HepG2 (cell line): ENCODE data around the gene HOXA13. TPM values are rescaled to one million over a fixed set of nuclear protein-coding genes. Genes with fewer than 3 reads are reported as not detected.
A peak's percentile ranks its signal among the peaks of the same experiment; 100 is the strongest.

Experiments
- ATAC-seq: fragments of 200-7000 bp; cut with Tn5 transposase; 3 replicates; pipeline ENCODE4 v1.9.1; 2020; ENCODE audit warnings: mild to moderate bottlenecking, moderate library complexity
- BruUV-seq: library from RNA; stranded (reverse); fragments of 400-500 nt; replicated peaks from 2 replicates; lab custom pipeline; 2021; lab: Mats Ljungman, UMichigan
- CTCF ChIA-PET: fragments of 300-600 bp; formaldehyde crosslinking; extraction: SDS; loops from one replicate; lab custom pipeline; 2021; ENCODE audit warnings: low total read pairs, inconsistent platforms, low intra/inter-chr PET ratio; lab: Yijun Ruan, JAX
- POLR2A ChIA-PET: fragments of 350-600 bp; sonication (Branson Sonifier 250); formaldehyde crosslinking; loops from one replicate; lab custom pipeline; 2020; ENCODE audit warnings: antibody characterized with exemption, inconsistent platforms; lab: Yijun Ruan, JAX
- DNase-seq: peaks from one replicate; pipeline ENCODE4 v3.0.0-alpha.2; 2015; ENCODE audit warnings: low spot score
- FAIRE-seq: peaks from 3 replicates; lab custom pipeline; 2011; peaks lifted over from hg19 to GRCh38; lab: Jason Lieb, UNC
- H2AFZ ChIP-seq: one replicate; pipeline ENCODE4 v1.6.1; 2011; ENCODE audit warnings: low read length, inconsistent platforms
- H3K27ac ChIP-seq: fragments of 300-600 bp; 3 replicates; pipeline ENCODE4 v1.8.0; 2011; ENCODE audit warnings: mixed run types, mild to moderate bottlenecking, mixed read lengths, low read length, inconsistent platforms; ENCODE audit not compliant: insufficient read depth; ENCODE audit errors: extremely low read length
- H3K27me3 ChIP-seq, 2 experiments: fragments of 200-600 bp in 1 of 2; 2 replicates in 1 of 2; 3 replicates in 1 of 2; pipeline versions ENCODE4 v1.6.0 to v1.8.0; 2011; ENCODE audit warnings: low read length in 2 of 2, mild to moderate bottlenecking in 2 of 2, moderate library complexity in 2 of 2, inconsistent platforms in 1 of 2; ENCODE audit not compliant: insufficient read depth in 2 of 2, control insufficient read depth in 1 of 2
- H3K36me3 ChIP-seq, 2 experiments: fragments of 200-600 bp in 1 of 2; replicated peaks in 1 of 2; 2 replicates in 1 of 2; 3 replicates in 1 of 2; pipeline versions ENCODE4 v1.5.1 to v1.8.0; 2011; ENCODE audit warnings: low read length in 2 of 2, inconsistent platforms in 1 of 2; ENCODE audit not compliant: insufficient read depth in 2 of 2, control insufficient read depth in 1 of 2
- H3K4me1 ChIP-seq: 2 replicates; pipeline ENCODE4 v1.5.1; 2012; ENCODE audit warnings: low read length, inconsistent platforms; ENCODE audit not compliant: insufficient read depth
- H3K4me2 ChIP-seq: 2 replicates; pipeline ENCODE4 v1.6.0; 2011; ENCODE audit warnings: low read depth, low read length, inconsistent platforms
- H3K4me3 ChIP-seq, 3 experiments: fragments of 200-600 bp in 1 of 3; sonication (generic), shearing (Covaris generic) in 1 of 3; replicated peaks in 1 of 3; 2 replicates each; pipeline ENCODE4 v1.5.1; 2011 to 2016; ENCODE audit warnings: low read length in 3 of 3, inconsistent platforms in 2 of 3, low read depth in 2 of 3, mild to moderate bottlenecking in 2 of 3, control low read depth in 1 of 3, mixed read lengths in 1 of 3; ENCODE audit not compliant: insufficient read depth in 1 of 3
- H3K79me2 ChIP-seq: one replicate; pipeline ENCODE4 v1.6.1; 2011; ENCODE audit warnings: low read length, inconsistent platforms; ENCODE audit not compliant: insufficient read depth
- H3K9ac ChIP-seq: 2 replicates; pipeline ENCODE4 v1.6.0; 2011; ENCODE audit warnings: mild to moderate bottlenecking, low read depth, low read length, inconsistent platforms; ENCODE audit not compliant: insufficient read depth
- H3K9me3 ChIP-seq: 2 replicates; pipeline ENCODE4 v1.5.1; 2012; ENCODE audit warnings: mild to moderate bottlenecking, low read length
- H4K20me1 ChIP-seq: 2 replicates; pipeline ENCODE4 v1.6.0; 2011; ENCODE audit warnings: inconsistent platforms, mild to moderate bottlenecking, low read length, moderate library complexity; ENCODE audit not compliant: insufficient read depth
- ARNT ChIP-seq: fragments of 450-650 bp; IDR thresholded peaks from 2 replicates; pipeline ENCODE4 v1.6.1; 2017
- HNRNPL ChIP-seq: fragments of 200-400 bp; formaldehyde crosslinking; IDR thresholded peaks from 2 replicates; pipeline ENCODE4 v1.6.1; 2017; ENCODE audit warnings: mild to moderate bottlenecking, low read depth, low read length
- PHF20 ChIP-seq: sonication (generic); formaldehyde crosslinking; IDR thresholded peaks from 2 replicates; pipeline ENCODE4 v1.5.0; 2020; ENCODE audit warnings: mild to moderate bottlenecking, missing genetic modification reagents
- TMF1 ChIP-seq: sonication (generic); formaldehyde crosslinking; IDR thresholded peaks from 2 replicates; pipeline ENCODE4 v1.8.1; 2022; ENCODE audit warnings: low read depth, missing genetic modification reagents
- ZFP41 ChIP-seq: sonication (generic); formaldehyde crosslinking; IDR thresholded peaks from 2 replicates; pipeline ENCODE4 v1.4.0; 2020; ENCODE audit warnings: mild to moderate bottlenecking, missing genetic modification reagents, borderline replicate concordance
- ZFP90 ChIP-seq: sonication (generic); formaldehyde crosslinking; IDR thresholded peaks from 2 replicates; pipeline ENCODE4 v1.8.0; 2022; ENCODE audit warnings: missing genetic modification reagents, mild to moderate bottlenecking, inconsistent platforms, borderline replicate concordance
- ZNF232 ChIP-seq: sonication (generic); formaldehyde crosslinking; IDR thresholded peaks from 2 replicates; pipeline ENCODE4 v1.4.0; 2020; ENCODE audit warnings: missing genetic modification reagents, borderline replicate concordance
- ZNF24 ChIP-seq: fragments of 450-650 bp; IDR thresholded peaks from 2 replicates; pipeline ENCODE4 v1.6.1; 2017; ENCODE audit warnings: antibody characterized with exemption, mild to moderate bottlenecking
- ZNF292 ChIP-seq: sonication (generic); formaldehyde crosslinking; IDR thresholded peaks from 2 replicates; pipeline ENCODE4 v1.8.1; 2022; ENCODE audit warnings: mild to moderate bottlenecking, low read depth, missing genetic modification reagents, borderline replicate concordance
- ZNF367 ChIP-seq: sonication (generic); formaldehyde crosslinking; IDR thresholded peaks from 2 replicates; pipeline ENCODE4 v1.4.0; 2020; ENCODE audit warnings: missing genetic modification reagents, borderline replicate concordance
- ZNF577 ChIP-seq: sonication (generic); formaldehyde crosslinking; IDR thresholded peaks from 2 replicates; pipeline ENCODE4 v1.4.0; 2020; ENCODE audit warnings: mild to moderate bottlenecking, low read depth, missing genetic modification reagents, borderline replicate concordance
- WGBS: methylation state at CpG from one replicate; pipeline ENCODE4 v1.1.6; 2017; ENCODE audit warnings: low lambda C conversion rate; 5-methylcytosine and 5-hydroxymethylcytosine counted together
- in situ Hi-C: cut with HindIII; loops from 2 replicates; pipeline ENCODE4 v1.10.0; 2017; ENCODE audit warnings: low pct_unique_long_range_greater_than_20kb; ENCODE audit not compliant: extremely low pct_ligation_motif_present
- intact Hi-C: fragments of 100-400 bp; cut with micrococcal nuclease; formaldehyde crosslinking; loops from one replicate; pipeline ENCODE4 v1.10.0; 2022; ENCODE audit not compliant: unreplicated experiment
- polyA plus RNA-seq, 8 experiments: library from polyadenylated mRNA; depleted of rRNA in 3 of 8; stranded (reverse) in 7 of 8; unstranded in 1 of 8; fragments of >200 nt; fragmentation: Illumina TruSeq in 4 of 8; extraction: Trizol in 4 of 8; gene quantifications; 2 replicates each; pipeline versions ENCODE4 v1.2.1 to v1.2.3, GENCODE V29; 2011 to 2016; ENCODE audit warnings: low read depth in 4 of 8, missing spikeins in 1 of 8, mixed read lengths in 1 of 8; ENCODE audit not compliant: insufficient read depth in 1 of 8
- total RNA-seq, 5 experiments: library from RNA; depleted of rRNA; stranded (reverse); fragments of >200 nt; fragmentation: Illumina TruSeq; extraction: Trizol; gene quantifications; 2 replicates each; pipeline ENCODE4 v1.2.3, GENCODE V29; 2016; ENCODE audit warnings: low read depth in 1 of 5
- TF ChIP-seq, protein P1 (sequence below): sonication (generic); formaldehyde crosslinking; IDR thresholded peaks from 2 replicates; pipeline ENCODE4 v1.4.0; 2020; ENCODE audit warnings: missing genetic modification reagents
- TF ChIP-seq, protein P2 (sequence below): sonication (generic); formaldehyde crosslinking; IDR thresholded peaks from 2 replicates; pipeline ENCODE4 v1.5.0; 2020; ENCODE audit warnings: mild to moderate bottlenecking, missing genetic modification reagents
- TF ChIP-seq, protein P3 (sequence below): sonication (generic); formaldehyde crosslinking; IDR thresholded peaks from 2 replicates; pipeline ENCODE4 v1.5.0; 2020; ENCODE audit warnings: missing genetic modification reagents

Gene HOXA13
- total and polyA plus RNA-seq, 2 of the 13 experiments (the other 11 are each of a cell fraction or from before 2014, with no cell fraction given): 0.01 to 0.04 TPM

DNA sequence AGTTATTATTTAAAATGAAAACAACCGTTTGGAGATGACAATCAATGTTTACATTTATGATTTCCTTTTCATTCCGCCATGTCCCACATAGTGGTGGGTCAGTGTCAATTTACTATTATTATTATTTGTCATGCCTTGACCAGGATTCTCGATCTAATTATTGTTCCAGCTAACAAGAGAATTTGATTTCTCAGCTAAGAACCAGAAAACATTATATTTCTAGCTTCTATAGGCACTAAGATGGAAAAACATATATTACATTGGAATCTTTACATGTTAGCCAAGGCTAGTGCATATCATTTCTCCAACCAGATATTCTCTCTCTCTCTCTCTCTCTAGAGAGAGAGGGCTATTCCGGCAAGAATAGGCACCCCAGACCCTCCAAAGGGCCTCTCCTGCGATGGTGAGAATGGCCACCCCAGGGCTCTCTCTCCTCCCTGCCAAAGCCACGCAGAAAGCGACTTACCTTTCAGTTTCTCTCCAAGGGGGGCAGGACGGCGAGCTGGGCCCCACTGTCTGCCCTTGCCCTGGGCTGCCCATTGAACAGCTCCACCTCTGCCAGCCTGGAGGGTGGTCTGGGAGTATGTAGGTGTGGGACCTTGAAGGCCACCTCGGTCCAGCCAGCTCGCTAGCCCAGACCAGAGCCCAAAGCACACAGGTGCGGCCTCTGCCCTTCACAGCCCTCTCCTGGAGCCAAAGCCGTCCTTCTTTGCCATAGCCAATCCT, 49.9 kb downstream of the HOXA13 start:
- FAIRE-seq (no peak), ATAC-seq (peak; percentile 73), DNase-seq (no peak)
- no peaks in the 10 kb centered on the region for H3K9me3 ChIP-seq
- intact Hi-C loops (no loop called here), in situ Hi-C loops (loop anchor here (25.0 kb wide), 1 partner anchor 1063 kb away; no protein-coding TSS in a partner anchor)
- POLR2A ChIA-PET: interaction anchor here (1.2 to 1.9 kb wide), 7 partner anchors 8 to 286 kb away, joined by 3 to 10 read pairs (median 6); partner anchors contain the start of genes HOXA4 and SKAP2
- no peaks in the 10 kb centered on the region; a peak in 2 of 5 replicates for H3K36me3 ChIP-seq
- peaks cover 3 to 38% of the 10 kb centered on the region in 2 experiments for H3K27me3 ChIP-seq
- WGBS: 11% methylated on average over 8 of the region's 13 CpGs
- H3K4me1 ChIP-seq: peaks cover 40% of the 10 kb centered on the region
- peak overlapping the region; percentile 89 for H2AFZ ChIP-seq
- H3K4me3 ChIP-seq: peak overlapping the region; percentile 80 to 88 (median 85)
- CTCF ChIA-PET: interaction anchor here (1.7 kb wide), 1 partner anchor 11 kb away, joined by 13 read pairs; no protein-coding TSS in a partner anchor
- H3K4me2 ChIP-seq: peak overlapping the region; percentile 88
- BruUV-seq: no TSS peak
- no peaks in the 10 kb centered on the region for H4K20me1 ChIP-seq
- H3K27ac ChIP-seq: peak overlapping the region; percentile 47
- peak overlapping the region; percentile 76 for H3K9ac ChIP-seq
- peaks cover 5% of the 10 kb centered on the region for H3K79me2 ChIP-seq
- TF ChIP-seq, protein P1, sequence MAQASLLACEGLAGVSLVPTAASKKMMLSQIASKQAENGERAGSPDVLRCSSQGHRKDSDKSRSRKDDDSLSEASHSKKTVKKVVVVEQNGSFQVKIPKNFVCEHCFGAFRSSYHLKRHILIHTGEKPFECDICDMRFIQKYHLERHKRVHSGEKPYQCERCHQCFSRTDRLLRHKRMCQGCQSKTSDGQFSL (CRISPR knock-in tag): no peak
- no peak for TF ChIP-seq ZNF577 (CRISPR knock-in tag)
- no peak for TF ChIP-seq ZFP41 (CRISPR knock-in tag)
- TF ChIP-seq ARNT: no peak
- TF ChIP-seq, protein P2, sequence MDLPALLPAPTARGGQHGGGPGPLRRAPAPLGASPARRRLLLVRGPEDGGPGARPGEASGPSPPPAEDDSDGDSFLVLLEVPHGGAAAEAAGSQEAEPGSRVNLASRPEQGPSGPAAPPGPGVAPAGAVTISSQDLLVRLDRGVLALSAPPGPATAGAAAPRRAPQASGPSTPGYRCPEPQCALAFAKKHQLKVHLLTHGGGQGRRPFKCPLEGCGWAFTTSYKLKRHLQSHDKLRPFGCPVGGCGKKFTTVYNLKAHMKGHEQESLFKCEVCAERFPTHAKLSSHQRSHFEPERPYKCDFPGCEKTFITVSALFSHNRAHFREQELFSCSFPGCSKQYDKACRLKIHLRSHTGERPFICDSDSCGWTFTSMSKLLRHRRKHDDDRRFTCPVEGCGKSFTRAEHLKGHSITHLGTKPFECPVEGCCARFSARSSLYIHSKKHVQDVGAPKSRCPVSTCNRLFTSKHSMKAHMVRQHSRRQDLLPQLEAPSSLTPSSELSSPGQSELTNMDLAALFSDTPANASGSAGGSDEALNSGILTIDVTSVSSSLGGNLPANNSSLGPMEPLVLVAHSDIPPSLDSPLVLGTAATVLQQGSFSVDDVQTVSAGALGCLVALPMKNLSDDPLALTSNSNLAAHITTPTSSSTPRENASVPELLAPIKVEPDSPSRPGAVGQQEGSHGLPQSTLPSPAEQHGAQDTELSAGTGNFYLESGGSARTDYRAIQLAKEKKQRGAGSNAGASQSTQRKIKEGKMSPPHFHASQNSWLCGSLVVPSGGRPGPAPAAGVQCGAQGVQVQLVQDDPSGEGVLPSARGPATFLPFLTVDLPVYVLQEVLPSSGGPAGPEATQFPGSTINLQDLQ (CRISPR knock-in tag): no peak
- 0 out of 2 replicates have a peak, but pooled peaks have one; percentile 64 for TF ChIP-seq HNRNPL
- TF ChIP-seq ZNF292: no peak
- 0 out of 2 replicates have a peak, but pooled peaks have one; percentile 13 for TF ChIP-seq ZNF232 (CRISPR knock-in tag)
- TF ChIP-seq ZNF367: no peak
- no peak for TF ChIP-seq PHF20 (CRISPR knock-in tag)
- TF ChIP-seq ZFP90 (CRISPR knock-in tag): no peak
- no peak for TF ChIP-seq ZNF24
- no peak for TF ChIP-seq TMF1 (CRISPR knock-in tag)
- TF ChIP-seq, protein P3, sequence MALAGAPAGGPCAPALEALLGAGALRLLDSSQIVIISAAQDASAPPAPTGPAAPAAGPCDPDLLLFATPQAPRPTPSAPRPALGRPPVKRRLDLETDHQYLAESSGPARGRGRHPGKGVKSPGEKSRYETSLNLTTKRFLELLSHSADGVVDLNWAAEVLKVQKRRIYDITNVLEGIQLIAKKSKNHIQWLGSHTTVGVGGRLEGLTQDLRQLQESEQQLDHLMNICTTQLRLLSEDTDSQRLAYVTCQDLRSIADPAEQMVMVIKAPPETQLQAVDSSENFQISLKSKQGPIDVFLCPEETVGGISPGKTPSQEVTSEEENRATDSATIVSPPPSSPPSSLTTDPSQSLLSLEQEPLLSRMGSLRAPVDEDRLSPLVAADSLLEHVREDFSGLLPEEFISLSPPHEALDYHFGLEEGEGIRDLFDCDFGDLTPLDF (CRISPR knock-in tag): no peak
